HG02943 (cell line): Measurements from ENCODE around the gene ADIPOQ.
"Not testable (repeated sequence)": the region's sequence is repeated elsewhere in the genome, so short reads cannot be mapped to it uniquely, and the experiment has no call there.

ENCODE experiments used
- ATAC-seq: cut with Tn5 transposase; IDR thresholded peaks from one replicate; pipeline ENCODE4 v1.9.1; 2021; ENCODE audit warnings: mild to moderate bottlenecking, low read depth, moderate library complexity; ENCODE audit not compliant: unreplicated experiment

ADIPOQ gene

DNA sequence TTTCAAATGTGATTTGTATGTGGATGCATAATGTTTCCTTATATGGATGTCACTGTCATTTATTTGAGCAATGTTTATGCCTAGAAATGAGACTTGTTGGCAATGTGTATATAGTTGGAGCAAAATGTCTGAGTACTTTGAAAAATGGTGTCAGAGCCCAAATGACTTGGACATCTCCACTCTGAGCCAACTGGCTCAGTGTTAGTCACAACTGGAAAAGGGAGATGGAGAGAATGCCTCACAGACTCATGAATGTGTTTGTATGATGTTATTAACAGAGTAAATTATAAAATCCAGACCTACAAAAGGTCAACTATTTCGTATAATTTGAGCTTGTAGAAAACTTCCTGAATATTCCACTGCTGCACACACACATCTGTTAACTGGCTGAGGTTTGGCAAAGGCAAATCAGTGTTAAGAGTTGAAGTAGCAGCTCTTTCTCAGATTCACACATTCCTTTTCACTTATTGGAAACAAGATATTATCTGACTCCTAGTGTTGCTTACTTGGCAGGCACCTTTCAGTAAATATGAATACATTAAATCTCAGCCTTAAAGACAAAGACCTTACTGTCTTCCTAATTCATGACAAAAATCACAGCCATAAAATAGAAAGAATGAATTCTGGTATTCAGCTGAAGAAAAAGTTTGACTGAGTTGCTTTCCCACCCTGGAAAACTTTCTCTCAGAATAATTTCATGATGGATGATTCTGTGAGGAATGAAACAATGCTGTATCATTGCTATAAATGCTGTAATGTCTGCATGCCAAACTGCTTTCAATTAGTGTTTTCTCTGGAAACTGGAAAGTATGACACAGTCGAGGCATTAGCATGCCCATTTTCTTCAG, 27.0 kb downstream of the ADIPOQ start:
- ATAC-seq = no peak

DNA sequence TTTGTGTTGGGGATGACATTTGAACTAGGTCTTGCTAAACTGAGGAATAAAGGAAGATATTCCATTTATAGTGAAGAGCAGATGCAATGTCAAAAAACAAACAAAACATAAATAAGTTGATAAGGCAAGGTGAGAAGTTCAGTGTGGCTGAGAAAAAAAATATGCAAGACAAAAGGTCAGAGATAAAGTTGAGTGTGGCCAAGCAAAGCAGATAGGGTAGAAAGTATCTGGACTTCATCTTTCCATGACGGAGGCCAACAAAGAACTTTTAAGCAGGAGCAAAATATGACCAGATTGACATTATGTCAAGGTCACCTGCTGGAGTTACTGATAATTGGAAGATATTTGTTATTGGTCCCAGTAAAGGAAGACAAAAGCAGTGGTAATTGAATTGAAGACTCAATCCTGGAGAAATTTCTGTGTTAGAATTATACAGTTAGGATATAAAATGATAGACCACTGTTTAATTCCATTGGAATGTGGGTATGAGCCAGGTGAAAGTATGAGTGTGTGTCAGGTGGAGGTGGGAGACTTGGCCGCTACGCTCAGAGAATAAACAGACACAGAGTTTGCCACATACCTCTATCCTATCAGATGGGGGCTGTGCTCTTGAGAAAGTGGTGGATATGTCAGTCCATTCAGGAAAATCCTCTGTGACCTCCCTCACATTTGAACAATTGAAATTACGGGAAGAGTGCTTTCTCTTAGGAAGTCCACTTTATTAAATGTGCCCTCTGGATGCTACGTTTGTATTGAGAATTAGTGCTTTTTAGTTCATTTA, 28.1 kb downstream of the ADIPOQ start:
- no peak for ATAC-seq

DNA sequence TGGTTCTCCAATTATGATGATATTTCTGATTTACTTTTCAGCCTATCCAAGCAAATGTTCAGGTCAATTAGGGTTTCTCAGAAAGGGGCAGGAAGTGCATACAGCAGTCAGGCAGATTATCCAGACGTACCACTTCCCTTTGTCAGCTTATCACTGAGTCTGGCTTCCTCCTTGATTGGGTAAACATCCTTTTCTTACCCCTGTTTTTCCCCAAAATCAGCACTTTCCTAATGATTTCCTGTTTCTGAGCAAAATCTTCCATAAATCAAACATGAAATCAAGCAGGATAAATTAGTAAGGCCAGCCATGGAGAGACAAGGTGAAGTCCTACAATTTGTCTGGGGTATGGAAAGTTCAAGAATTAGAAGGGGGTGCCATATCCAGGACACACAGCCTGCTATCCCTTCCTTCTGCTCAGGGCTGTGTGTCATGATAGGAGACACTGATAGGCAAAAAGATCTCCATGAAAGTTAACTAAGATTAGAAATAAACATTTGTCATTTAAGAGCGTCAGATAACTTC, 29.0 kb downstream of the ADIPOQ start:
- no peak for ATAC-seq

DNA sequence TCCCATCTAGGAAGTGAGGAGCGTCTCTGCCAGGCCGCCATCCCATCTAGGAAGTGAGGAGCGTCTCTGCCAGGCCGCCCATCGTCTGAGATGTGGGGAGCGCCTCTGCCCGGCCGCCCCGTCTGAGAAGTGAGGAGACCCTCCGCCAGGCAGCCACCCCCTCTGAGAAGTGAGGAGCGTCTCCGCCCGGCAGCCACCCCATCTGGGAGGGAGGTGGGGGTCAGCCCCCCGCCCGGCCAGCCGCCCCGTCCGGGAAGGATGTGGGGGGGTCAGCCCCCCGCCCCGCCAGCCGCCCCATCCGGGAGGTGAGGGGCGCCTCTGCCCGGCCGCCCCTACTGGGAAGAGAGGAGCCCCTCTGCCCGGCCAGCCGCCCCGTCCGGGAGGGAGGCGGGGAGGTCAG, 31.3 kb downstream of the ADIPOQ start:
- ATAC-seq = not testable (repeated sequence)

DNA sequence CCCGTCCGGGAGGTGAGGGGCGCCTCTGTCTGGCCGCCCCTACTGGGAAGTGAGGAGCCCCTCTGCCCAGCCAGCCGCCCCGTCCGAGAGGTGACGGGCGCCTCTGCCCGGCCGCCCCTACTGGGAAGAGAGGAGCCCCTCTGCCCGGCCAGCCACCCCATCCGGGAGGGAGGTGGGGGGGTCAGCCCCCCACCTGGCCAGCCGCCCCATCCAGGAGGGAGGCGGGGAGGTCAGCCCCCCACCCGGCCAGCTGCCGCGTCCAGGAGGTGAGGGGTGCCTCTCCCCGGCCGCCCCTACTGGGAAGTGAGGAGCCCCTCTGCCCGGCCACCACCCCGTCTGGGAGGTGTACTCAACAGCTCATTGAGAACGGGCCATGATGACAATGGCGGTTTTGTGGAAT, 31.7 kb downstream of the ADIPOQ start:
- not testable (repeated sequence) for ATAC-seq

DNA sequence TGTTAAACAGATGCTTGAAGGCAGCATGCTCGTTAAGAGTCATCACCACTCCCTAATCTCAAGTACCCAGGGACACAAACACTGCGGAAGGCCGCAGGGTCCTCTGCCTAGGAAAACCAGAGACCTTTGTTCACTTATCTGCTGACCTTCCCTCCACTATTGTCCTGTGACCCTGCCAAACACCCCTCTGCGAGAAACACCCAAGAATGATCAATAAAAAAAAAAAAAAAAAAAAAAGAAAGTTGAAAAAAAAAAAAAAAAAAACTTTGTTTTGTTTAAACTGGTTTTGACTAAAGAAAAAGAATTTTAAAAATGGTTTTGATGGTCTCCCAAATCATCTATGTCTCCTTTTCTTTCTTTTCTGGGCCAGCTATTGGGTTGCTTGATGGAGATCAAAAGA, 32.3 kb downstream of the ADIPOQ start:
- not testable (repeated sequence) for ATAC-seq

DNA sequence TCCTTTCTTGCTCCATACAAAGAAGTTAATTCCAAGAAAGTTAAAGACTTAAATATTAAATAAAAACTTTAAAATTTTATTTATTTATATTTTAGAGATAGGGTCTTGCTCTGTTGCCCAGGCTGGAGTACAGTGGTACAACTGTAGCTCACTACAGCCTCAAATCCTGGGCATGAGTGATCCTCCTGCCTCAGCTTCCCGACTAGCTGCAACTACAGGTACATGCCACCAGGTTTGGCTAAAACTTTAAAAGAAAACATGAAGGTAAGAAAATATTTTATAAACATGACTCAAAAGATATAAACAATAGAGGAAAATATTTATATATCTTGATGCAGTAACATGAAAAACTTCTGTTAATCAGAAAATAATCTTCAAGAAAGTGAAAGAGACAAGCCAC, 33.2 kb downstream of the ADIPOQ start:
- no peak for ATAC-seq

DNA sequence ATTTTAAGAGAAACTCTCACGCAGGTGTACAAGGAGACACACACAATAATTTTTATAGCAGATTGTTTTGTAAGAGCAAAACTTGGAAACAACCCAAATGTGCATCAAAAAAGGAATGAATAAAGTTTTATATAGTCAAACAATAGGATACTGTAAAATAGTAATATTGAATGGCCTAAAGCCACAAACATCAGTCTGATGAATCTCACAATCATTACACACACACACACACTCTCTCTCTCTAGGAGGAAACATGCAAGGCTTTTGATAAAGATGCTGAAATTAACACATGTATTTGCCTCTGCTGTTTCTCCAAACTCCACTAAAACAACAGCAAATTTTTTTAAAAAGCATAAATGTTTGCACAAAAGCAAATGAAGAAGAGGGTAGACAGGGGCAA, 37.3 kb downstream of the ADIPOQ start:
- no peak for ATAC-seq

DNA sequence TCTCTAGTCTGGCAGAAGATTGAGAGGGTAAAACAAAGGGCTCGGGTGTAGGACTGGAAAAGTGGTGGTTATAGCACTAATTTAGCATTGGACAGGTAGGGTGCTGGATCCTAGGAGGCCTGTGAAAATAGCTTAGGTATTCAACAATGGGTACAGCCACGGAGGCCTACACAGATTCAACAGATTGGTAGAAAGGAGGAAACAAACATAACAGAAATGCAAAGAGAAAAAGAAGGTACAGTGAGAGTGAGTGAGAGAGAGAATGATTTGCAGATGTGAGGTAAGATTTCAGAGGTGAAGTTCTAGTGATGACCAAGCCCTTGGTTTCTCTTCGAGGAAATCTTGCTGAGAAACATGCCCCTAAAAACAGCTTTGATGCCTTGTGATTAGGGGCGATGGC, 37.9 kb downstream of the ADIPOQ start:
- no peak for ATAC-seq

DNA sequence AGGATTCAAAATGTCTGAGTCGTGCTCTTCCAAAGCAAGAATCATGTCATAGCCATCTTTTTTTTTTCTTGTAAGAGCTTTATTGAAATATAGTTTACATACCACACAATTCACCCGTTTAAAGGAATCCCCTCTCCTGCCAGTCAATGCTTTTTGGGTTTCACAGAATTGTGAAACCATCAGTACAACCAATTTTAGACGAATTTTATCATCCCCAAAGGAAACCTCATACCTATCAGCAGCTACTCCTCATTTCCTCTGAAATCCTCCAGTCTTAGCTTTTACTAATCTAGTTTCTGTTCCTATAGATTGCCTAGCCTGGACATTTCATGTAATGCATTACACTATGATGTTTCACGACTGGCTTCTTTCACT, 39.6 kb downstream of the ADIPOQ start:
- ATAC-seq = no peak

DNA sequence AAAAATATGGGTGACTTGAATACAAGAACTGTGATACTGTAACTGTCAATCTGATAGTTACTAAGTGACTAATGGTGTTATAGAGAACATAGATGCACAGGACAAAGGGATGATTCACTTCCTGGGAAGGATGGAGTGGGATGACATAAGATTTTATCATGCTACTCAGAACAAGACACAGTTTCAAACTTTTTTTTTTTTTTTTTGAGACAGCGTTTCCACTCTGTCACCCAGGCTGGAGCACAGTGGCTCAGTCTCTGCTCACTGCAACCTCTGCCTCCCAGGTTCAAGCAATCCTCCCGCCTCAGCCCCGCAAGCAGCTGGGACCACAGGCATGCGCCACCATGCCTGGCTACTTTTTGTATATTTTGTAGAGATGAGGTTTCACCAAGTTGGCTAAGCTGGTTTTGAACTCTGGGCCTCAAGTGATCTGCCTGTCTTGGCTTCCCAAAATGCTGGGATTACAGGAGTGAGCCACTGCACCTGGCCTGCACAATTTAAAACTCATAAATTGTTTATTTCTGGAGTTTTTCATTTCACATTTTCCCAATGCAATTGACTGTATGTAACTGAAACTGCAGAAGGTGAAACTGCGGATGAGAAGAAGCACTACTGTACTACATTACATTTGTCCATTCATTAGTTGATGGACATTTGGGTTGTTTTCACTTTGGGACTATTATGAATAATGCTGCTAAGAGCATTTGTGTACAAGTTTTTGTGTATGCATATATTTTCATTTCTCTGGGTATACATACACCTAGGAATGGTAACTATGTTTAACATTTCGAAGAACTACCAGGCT, 40.6 kb downstream of the ADIPOQ start:
- ATAC-seq = no peak

DNA sequence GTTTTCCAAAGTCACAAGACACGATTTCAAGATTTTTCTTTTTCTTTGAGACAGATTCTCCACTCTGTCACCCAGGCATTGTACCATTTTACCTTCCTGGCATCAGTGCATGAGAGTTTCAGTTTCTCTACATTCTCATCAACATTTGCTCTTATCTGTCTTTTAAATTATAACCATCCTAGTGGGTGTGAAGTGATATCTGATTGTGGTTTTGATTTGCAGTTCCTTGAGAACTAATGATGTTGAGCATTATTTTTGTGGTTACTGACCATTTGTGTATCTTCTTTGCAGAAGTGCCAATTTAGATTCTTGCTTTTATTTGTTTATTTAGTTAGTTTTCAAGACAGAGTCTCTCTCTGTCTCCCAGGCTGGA, 41.2 kb downstream of the ADIPOQ start:
- no peak for ATAC-seq

DNA sequence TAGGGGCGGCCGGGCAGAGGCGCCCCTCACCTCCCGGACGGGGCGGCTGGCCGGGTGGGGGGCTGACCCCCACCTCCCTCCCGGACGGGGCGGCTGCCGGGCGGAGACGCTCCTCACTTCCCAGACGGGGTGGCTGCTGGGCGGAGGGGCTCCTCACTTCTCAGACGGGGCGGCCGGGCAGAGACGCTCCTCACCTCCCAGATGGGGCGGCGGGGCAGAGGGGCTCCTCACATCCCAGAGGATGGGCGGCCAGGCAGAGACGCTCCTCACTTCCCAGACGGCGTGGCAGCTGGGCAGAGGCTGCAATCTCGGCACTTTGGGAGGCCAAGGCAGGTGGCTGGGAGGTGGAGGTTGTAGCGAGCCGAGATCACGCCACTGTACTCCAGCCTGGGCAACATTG, 42.4 kb downstream of the ADIPOQ start:
- not testable (repeated sequence) for ATAC-seq

DNA sequence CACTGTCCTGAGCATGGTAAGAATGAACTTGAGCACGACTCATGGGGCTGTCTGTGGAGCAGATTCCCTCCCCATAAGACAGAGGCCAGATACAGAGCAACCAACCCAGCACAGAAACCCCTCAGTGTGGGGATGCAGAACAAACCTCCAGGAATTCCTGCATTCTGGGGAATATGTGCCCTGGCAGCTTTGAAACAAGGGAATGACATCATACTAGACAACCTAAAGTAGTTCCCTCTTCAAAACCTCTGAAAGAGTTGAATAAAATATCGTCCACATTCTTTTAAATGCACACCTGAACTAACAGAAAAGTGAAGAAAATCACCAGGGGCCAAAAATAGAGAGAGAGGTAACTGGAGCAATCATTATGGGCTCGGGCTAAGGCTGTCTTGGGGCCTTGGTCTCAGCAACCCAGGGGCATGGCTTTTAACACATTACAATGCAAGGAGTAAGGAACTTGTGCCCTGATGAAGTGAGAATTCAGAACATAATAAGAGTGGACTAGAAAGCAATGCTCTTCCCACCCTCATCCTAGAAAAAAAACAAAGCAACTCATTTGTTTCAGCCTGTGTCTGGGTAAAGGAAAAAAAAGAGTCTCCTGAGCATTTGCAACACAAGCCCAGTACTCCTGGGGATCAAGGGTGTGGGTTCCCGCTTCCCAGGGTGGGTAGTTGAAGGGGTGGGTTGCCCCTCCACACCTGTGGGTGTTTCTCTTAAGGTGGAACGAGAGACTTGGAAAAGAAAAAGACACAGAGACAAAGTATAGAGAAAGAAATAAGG, 43.9 kb downstream of the ADIPOQ start:
- ATAC-seq = no peak

DNA sequence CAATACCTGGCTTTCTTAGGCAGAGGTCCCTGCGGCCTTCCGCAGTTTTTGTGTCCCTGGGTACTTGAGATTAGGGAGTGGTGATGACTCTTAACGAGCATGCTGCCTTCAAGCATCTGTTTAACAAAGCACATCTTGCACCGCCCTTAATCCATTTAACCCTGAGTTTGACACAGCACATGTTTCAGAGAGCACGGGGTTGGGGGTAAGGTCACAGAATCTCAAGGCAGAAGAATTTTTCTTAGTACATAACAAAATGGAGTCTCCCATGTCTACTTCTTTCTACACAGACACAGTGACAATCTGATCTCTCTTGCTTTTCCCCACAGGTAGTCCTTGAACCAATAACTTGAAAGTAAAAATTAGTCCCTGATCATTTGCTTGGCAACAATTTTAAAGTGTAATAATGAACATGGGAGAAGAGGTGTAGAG, 45.0 kb downstream of the ADIPOQ start:
- ATAC-seq = not testable (repeated sequence)

DNA sequence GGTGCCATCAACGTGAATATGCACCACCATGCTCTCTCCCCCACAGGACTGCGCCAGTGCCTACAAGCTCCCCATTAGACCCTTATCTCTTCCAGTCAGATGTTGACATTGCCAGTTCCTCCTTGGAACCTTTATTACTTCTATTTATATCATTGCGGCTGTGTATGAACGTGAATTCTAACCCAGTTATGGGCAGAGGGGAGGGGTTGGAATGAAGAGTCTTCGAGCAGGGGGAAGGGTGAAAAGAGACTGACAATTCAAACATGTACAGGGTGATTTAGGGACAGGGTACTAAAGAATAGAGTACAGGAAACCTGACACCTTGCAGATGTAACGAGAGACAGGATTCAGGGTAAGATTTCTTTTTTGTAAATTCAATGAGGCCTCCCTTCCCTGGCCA, 46.1 kb downstream of the ADIPOQ start:
- no peak for ATAC-seq

DNA sequence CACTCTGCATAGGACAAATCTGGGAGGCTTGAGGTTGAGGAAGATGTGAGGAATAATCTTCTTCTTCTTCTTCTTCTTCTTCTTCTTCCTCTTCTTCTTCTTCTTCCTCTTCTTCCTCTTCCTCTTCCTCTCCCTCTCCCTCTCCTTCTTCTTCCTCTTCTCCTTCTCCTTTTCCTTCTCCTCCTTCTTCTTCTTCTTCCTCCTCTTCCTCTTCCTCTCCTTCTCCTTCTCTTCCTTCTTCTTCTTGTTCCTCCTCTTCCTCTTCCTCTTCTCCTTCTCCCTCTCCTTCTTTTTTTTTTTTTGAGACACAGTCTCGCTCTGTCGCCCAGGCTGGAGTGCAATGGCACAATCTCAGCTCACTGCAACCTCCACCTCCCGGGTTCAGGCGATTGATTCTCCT, 47.2 kb downstream of the ADIPOQ start:
- ATAC-seq = not testable (repeated sequence)

DNA sequence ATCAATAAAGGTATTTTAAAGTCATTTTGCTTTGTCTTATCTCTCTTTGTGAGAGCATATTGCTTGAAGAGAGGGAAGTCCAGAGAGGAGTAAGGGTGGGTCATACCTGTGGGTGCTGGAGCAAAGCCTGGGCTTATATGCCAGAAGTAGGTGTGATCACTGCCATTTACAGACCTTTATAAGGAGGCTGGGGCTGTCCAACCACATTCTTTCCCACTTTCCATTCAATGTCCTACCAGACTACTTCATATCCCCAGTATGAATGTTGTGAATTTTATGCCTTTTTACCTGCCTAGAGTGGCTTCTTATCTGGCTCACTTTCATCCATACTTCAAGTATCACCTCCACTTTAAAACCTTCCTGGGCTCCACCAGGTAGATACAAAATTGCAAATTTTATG, 48.4 kb downstream of the ADIPOQ start:
- ATAC-seq = no peak

DNA sequence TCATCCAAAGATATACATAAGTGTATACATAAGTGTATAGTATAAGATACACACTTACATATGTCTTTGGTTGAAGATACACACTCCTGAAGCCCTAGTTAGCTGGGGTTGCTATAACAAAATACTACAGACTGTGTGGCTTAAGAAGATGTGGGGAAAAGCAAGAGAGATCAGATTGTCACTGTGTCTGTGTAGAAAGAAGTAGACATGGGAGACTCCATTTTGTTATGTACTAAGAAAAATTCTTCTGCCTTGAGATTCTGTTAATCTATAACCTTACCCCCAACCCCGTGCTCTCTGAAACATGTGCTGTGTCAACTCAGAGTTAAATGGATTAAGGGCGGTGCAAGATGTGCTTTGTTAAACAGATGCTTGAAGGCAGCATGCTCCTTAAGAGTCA, 50.6 kb downstream of the ADIPOQ start:
- ATAC-seq = not testable (repeated sequence)

DNA sequence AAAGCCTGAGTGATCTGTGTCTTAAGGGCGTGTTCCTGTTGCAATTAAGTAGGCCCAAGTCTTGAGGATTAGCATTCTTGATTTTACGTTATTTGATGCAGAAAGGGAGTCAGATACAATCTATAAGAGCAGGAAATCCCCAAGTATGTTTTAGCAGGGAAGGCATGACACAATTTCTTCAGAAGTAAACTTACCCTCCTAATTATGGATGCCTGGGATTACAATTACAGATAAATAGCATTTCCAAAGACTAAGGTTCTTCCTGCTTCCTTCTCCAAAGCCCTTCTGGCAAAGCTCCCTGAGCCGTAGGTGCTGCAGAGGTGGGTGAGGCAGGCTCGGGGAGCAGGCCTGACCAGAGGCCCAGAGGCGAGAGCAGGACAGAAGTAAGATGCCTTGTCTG, 52.9 kb downstream of the ADIPOQ start:
- ATAC-seq = no peak
